HG02973 (cell line): ENCODE data around the gene LCOR.
"Not testable (repeated sequence)": the region's sequence is repeated elsewhere in the genome, so short reads cannot be mapped to it uniquely, and the experiment has no call there.

Experiments
- ATAC-seq: cut with Tn5 transposase; IDR thresholded peaks from one replicate; pipeline ENCODE4 v1.9.1; 2021; ENCODE audit warnings: moderate library complexity; ENCODE audit not compliant: unreplicated experiment

Gene LCOR

GRCh38 chr10:96838529-96838928 lies 6.4 kb downstream of the LCOR start:
- no peak for ATAC-seq

- no peak for ATAC-seq
These were observed 8.9 kb downstream of the LCOR start for GRCh38 chr10:96840841-96841518.

- no peak for ATAC-seq
These were observed 11.0 kb downstream of the LCOR start for GRCh38 chr10:96842896-96843723.

- ATAC-seq: no peak
These were observed 11.7 kb downstream of the LCOR start for GRCh38 chr10:96843823-96844222.

- ATAC-seq: no peak
These were observed 14.3 kb downstream of the LCOR start for GRCh38 chr10:96846395-96846794.

- no peak for ATAC-seq
These were observed 14.8 kb downstream of the LCOR start for GRCh38 chr10:96846926-96847325.

- not testable (repeated sequence) for ATAC-seq
These were observed 15.3 kb downstream of the LCOR start for GRCh38 chr10:96847356-96847755.

- no peak for ATAC-seq
These were observed 18.0 kb downstream of the LCOR start for GRCh38 chr10:96850113-96850512.

GRCh38 chr10:96850825-96851224 lies 18.7 kb downstream of the LCOR start:
- no peak for ATAC-seq

GRCh38 chr10:96851281-96851680 lies 19.2 kb downstream of the LCOR start:
- no peak for ATAC-seq

- ATAC-seq: no peak
These were observed 24.2 kb downstream of the LCOR start for GRCh38 chr10:96856317-96856716.

- no peak for ATAC-seq
These were observed 25.4 kb downstream of the LCOR start for GRCh38 chr10:96857301-96858012.

GRCh38 chr10:96858038-96858705 lies 26.1 kb downstream of the LCOR start:
- no peak for ATAC-seq

GRCh38 chr10:96858706-96859050 lies 26.6 kb downstream of the LCOR start:
- ATAC-seq: no peak

- no peak for ATAC-seq
These were observed 28.7 kb downstream of the LCOR start for GRCh38 chr10:96860631-96861277.

- peak; percentile 63 for ATAC-seq
These were observed 31.9 kb downstream of the LCOR start for GRCh38 chr10:96863922-96864543.

GRCh38 chr10:96873086-96873485 lies 41.0 kb downstream of the LCOR start:
- ATAC-seq: no peak

GRCh38 chr10:96873756-96874467 lies 41.8 kb downstream of the LCOR start:
- no peak for ATAC-seq

GRCh38 chr10:96878057-96878456 lies 46.0 kb downstream of the LCOR start:
- ATAC-seq: no peak

GRCh38 chr10:96880575-96880974 lies 48.5 kb downstream of the LCOR start:
- ATAC-seq: no peak
